Measurements from ENCODE around the gene CLDN2.

The CLDN2 gene

DNA sequence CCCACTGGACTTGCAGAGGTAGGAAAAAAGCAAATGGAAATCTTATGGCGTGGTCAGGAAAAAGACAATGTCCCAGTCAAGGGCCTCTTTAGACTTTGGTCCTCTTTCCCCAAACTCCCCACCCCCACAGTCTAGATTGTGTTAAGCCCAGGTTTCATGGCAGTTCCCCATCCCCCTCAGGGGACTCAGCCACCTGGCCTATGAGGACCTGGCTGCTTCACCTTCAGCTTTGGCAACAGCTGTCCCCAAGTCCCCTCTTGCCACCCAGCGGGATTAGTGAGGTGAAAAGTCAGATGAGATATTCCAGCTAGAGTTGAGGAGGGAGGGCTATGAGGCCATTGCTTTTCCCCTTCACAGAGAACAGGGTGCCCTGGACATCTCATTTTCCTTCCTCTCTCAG, 17.5 kb upstream of the CLDN2 start:
- TF ChIP-seq, protein P1, sequence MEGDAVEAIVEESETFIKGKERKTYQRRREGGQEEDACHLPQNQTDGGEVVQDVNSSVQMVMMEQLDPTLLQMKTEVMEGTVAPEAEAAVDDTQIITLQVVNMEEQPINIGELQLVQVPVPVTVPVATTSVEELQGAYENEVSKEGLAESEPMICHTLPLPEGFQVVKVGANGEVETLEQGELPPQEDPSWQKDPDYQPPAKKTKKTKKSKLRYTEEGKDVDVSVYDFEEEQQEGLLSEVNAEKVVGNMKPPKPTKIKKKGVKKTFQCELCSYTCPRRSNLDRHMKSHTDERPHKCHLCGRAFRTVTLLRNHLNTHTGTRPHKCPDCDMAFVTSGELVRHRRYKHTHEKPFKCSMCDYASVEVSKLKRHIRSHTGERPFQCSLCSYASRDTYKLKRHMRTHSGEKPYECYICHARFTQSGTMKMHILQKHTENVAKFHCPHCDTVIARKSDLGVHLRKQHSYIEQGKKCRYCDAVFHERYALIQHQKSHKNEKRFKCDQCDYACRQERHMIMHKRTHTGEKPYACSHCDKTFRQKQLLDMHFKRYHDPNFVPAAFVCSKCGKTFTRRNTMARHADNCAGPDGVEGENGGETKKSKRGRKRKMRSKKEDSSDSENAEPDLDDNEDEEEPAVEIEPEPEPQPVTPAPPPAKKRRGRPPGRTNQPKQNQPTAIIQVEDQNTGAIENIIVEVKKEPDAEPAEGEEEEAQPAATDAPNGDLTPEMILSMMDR (IDR thresholded peaks at IDR 0.05; ENCODE audit: low read length, missing control alignments), result no peak
- no peak for DNase-seq (ENCODE audit: low read depth)
- no peak overlapping the region for H3K4me3 ChIP-seq (replicated peaks; ENCODE audit: low read depth, low read length)

DNA sequence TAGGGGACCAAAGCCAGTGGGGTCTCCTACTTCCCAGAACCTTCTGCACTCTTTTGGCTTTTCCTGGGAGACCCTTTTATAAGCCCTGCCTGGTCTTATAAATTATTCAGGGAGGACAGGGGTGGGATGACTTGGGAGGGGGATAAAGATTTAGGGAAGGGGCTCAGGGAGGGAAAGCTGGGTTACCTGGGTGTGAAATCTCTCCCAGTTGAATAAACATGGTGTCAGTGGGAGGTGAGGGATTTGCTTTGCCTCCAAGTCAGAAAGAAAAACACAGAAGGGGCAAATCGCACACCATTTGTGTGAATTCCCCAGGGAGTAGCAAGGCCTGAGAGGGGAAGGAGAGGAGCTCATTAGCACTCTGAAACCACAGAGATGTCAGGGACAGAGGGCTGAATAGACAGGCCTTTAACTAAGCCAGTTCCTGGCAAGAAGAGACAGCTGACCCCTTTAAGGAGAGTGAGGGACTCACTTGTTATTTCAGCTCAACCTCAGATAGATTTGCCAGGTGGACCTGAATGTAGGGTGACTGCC, 16.8 kb upstream of the CLDN2 start, which contains the start of gene RIPPLY1:
Gene RIPPLY1 (minus strand): TSS at position 51 of the 534 bp plus-strand sequence. CDS start 54 bp downstream, outside the sequence.
- DNase-seq (ENCODE audit: low read depth), result no peak
- H3K4me3 ChIP-seq (replicated peaks; ENCODE audit: low read depth, low read length), result no peak within 1 kb of the TSS
- TF ChIP-seq, protein P1 (IDR thresholded peaks at IDR 0.05; ENCODE audit: low read length, missing control alignments), result no peak

DNA sequence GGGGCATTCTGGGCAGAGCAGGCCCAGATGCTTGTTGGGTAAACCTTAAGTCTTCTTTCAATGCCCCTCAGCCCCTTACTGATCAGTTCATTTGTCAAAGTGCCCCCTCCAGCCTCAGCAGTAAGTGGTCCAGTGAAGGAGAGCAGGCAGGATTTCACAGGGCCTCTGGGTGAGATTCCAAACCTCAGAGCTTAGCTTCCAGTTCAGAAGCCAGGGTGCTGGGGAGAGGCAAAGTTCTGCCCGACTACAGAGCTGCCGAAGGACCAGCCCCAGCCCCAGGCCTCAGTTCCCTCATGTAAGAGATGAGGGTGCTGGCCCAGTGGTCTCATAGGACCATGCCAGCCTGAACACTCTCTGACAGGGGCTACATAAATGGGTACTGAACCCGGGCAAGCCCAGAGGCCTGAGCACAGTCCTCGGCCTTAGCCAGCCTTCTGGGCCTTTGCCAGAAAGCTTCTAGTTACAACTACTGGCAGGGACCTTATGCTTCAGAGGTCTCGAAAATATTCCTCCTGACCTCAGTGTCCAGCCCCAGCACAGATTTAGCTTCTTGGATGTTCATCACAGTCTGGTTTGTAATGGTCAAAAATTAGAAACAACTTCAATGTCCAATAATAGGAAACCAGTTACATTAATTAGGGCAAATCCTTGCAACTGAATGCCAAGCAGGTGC, 16.2 kb upstream of the CLDN2 start:
- TF ChIP-seq, protein P1 (IDR thresholded peaks at IDR 0.05; ENCODE audit: low read length, missing control alignments), result no peak
- H3K4me3 ChIP-seq (replicated peaks; ENCODE audit: low read depth, low read length), result no peak overlapping the region
- no peak for DNase-seq (ENCODE audit: low read depth)

DNA sequence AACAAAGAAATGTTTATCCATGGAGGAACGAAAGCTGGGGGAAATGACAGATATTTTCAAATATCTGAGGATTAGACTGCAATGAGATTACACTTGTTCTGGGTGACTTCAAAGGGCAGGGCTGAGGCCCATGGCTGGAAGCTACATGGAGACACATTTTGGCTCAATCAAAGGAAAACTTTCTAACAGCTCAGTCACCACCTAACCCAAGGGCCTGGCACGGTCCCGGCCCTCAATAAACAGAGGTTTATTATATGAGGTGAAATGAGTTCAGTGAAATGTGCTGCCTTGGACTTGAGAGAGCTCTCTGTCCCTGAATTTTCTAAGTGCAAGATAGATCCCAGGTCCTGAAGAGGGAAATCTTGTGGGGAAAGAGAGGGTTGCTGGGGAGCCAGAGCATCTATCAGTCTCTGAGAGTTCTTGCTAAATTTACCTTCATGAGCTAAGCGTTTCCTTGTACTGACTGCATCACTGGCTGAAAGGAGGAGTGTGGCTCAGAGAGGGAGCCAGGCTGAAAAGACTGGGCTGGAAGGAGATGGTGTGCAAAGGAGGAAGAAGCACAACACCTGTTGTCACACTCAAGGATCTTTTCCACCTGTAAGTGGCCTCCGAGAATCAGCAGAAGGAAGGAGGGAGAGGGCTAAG, 15.0 kb upstream of the CLDN2 start:
- no peak for DNase-seq (ENCODE audit: low read depth)
- no peak overlapping the region for H3K4me3 ChIP-seq (replicated peaks; ENCODE audit: low read depth, low read length)
- TF ChIP-seq, protein P1 (IDR thresholded peaks at IDR 0.05; ENCODE audit: low read length, missing control alignments), result no peak

DNA sequence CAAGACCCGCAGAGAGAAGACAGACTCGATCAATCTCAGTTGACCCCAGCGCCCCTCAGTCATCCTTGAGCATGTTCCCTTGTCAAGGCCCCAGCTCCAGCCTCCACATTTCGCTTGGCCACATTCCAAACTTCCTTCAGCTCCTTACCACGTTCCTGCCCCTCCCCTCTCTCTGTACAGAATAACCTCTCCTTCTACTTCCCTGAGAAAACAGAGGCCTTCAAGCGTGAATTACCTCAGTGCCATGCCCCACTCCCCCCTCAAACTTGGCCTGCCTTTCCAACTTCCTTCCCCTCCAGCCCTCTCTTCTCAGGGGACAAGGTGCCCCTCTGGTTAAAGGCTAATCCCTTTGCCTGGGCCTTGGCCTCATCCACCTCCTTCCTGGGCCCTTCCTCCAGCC, 13.8 kb upstream of the CLDN2 start:
- DNase-seq (ENCODE audit: low read depth), result no peak
- TF ChIP-seq, protein P1 (IDR thresholded peaks at IDR 0.05; ENCODE audit: low read length, missing control alignments), result no peak
- no peak overlapping the region for H3K4me3 ChIP-seq (replicated peaks; ENCODE audit: low read depth, low read length)

DNA sequence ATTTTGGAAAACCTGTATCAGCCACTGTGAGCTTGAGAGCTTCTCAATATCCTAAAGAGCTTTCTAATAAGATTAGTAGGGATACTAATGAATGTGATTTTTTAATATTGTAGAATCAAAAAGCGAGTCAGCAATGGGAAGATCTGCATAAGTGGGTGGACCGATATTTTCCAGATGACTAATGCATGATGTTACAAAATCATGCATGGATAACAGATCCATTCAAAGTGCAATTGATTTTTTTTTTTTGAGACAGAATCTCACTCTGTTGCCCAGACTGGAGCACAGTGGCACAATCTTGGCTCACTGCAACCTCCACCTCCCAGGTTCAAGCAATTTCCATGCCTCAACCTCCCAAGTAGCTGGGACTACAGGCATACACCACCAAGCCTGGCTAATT, 7.3 kb upstream of the CLDN2 start:
- TF ChIP-seq, protein P1 (IDR thresholded peaks at IDR 0.05; ENCODE audit: low read length, missing control alignments), result no peak
- no peak overlapping the region for H3K4me3 ChIP-seq (replicated peaks; ENCODE audit: low read depth, low read length)
- peak; percentile 44 for DNase-seq (ENCODE audit: low read depth)

Measured in fibroblast of pulmonary artery (primary cell).